ENCODE data around the gene TANGO6.
"Not testable (repeated sequence)": the region's sequence is repeated elsewhere in the genome, so short reads cannot be mapped to it uniquely, and the experiment has no call there.

The TANGO6 gene

DNA sequence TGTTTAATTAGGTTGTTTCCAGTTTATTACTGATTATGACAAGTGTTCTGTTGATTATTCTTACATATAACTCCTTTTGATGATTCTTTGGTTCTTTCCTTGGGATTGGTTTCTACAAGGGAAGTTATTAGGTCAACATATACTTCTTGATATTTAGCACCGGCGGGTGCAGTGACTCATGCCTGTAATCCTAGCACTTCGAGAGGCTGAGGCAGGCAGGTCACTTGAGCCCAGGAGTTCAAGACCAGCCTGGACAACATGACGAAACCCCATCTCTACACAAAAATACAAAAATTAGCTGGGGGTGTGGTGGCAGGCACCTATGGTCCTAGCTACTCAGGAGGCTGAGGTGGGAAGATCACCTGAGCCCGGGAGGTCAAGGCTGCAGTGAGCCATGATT, 141.9 kb downstream of the TANGO6 start:
- DNase-seq (ENCODE audit: low spot score) (no peak), ATAC-seq (ENCODE audit: low read depth) (0 out of 3 replicates have a peak, but pooled peaks have one; percentile 19)
- Histone ChIP-seq H3K4me1 (ENCODE audit: insufficient read depth, poor library complexity, severe bottlenecking) (peaks cover 35% of the 10 kb centered on the region), H3K27ac (ENCODE audit: poor library complexity, severe bottlenecking) (peak overlapping the region; percentile 86), H3K27me3 (ENCODE audit: insufficient read depth, poor library complexity, severe bottlenecking) (no peaks in the 10 kb centered on the region), H3K9me3 (ENCODE audit: severe bottlenecking) (no peaks in the 10 kb centered on the region), H3K36me3 (ENCODE audit: low read depth) (no peaks in the 10 kb centered on the region), H3K4me3 (ENCODE audit: severe bottlenecking) (no peak overlapping the region)
- TF ChIP-seq, protein P1, sequence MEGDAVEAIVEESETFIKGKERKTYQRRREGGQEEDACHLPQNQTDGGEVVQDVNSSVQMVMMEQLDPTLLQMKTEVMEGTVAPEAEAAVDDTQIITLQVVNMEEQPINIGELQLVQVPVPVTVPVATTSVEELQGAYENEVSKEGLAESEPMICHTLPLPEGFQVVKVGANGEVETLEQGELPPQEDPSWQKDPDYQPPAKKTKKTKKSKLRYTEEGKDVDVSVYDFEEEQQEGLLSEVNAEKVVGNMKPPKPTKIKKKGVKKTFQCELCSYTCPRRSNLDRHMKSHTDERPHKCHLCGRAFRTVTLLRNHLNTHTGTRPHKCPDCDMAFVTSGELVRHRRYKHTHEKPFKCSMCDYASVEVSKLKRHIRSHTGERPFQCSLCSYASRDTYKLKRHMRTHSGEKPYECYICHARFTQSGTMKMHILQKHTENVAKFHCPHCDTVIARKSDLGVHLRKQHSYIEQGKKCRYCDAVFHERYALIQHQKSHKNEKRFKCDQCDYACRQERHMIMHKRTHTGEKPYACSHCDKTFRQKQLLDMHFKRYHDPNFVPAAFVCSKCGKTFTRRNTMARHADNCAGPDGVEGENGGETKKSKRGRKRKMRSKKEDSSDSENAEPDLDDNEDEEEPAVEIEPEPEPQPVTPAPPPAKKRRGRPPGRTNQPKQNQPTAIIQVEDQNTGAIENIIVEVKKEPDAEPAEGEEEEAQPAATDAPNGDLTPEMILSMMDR (IDR thresholded peaks at IDR 0.05; ENCODE audit: poor library complexity, severe bottlenecking) = no peak

DNA sequence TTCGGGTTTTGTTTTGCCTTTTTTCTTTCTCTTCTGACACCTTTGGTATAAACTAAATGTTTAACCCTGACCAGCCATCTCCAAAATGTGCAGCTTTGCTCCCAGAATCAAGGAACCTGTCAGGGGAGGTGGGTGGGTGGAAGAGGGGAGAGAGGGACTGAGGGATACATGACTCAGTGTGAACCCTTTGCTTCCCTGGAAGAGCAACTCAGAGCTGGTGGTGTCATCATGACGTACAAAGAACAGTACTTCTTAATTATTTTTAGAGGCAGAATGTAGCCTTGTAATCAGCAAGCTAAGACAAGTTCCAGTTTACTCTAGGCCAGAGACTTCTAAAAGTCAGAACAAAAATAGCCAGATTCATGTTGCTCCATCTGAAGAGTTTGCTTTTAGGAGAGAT, 142.5 kb downstream of the TANGO6 start:
- Histone ChIP-seq H3K27me3 (ENCODE audit: insufficient read depth, poor library complexity, severe bottlenecking) (no peaks in the 10 kb centered on the region), H3K36me3 (ENCODE audit: low read depth) (no peaks in the 10 kb centered on the region), H3K4me3 (ENCODE audit: severe bottlenecking) (no peak overlapping the region), H3K27ac (ENCODE audit: poor library complexity, severe bottlenecking) (peak overlapping the region; percentile 86), H3K9me3 (ENCODE audit: severe bottlenecking) (no peaks in the 10 kb centered on the region), H3K4me1 (ENCODE audit: insufficient read depth, poor library complexity, severe bottlenecking) (peaks cover 37% of the 10 kb centered on the region)
- DNase-seq (ENCODE audit: low spot score) = peak; percentile 69
- TF ChIP-seq, protein P1 (IDR thresholded peaks at IDR 0.05; ENCODE audit: poor library complexity, severe bottlenecking) = no peak
- ATAC-seq (ENCODE audit: low read depth) = peak; percentile 96

DNA sequence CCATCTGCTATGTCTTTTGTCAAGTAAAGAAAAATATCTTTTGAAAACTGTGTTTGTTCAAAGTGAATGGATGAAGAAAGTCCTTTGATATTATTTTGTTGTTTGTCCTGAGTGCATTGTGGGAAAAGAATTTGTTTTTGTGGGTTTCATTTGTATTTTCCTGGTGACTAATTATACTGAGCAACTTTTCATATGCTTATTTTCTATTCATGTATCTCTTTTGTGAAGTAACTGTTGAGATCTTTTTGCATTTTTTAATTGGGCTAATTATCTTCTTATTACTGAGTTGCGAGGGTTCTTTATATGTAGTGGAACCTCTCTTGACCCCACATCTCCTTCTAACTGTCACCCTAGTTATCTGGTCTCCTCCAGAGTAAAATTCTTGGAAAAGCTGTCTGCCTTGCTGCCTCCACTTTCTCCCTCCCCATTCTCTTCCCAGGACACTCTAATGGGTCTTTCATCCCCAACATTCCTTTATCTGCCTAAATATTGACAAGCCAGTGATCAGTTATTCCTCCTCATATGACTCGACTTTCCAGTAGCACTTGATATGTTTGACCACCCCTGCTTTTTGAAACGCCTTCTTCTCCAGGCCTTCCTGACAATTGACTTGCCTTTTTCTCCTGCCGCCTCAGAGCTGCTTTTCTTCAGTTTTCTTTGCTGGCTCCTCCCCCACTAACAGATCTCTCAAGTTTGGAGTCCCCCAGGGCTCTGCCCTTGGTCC, 144.6 kb downstream of the TANGO6 start:
- H3K36me3 ChIP-seq (ENCODE audit: low read depth) = no peaks in the 10 kb centered on the region
- H3K9me3 ChIP-seq (ENCODE audit: severe bottlenecking) = no peaks in the 10 kb centered on the region
- DNase-seq (ENCODE audit: low spot score) (no peak), ATAC-seq (ENCODE audit: low read depth) (no peak)
- H3K27me3 ChIP-seq (ENCODE audit: insufficient read depth, poor library complexity, severe bottlenecking) = no peaks in the 10 kb centered on the region
- H3K27ac ChIP-seq (ENCODE audit: poor library complexity, severe bottlenecking) = peak overlapping the region; percentile 86
- H3K4me3 ChIP-seq (ENCODE audit: severe bottlenecking) = no peak overlapping the region
- H3K4me1 ChIP-seq (ENCODE audit: insufficient read depth, poor library complexity, severe bottlenecking) = peaks cover 57% of the 10 kb centered on the region
- TF ChIP-seq, protein P1 (IDR thresholded peaks at IDR 0.05; ENCODE audit: poor library complexity, severe bottlenecking) = no peak

GRCh38 chr16:68990172-68990845, 147.0 kb downstream of the TANGO6 start:
- H3K4me3 ChIP-seq (ENCODE audit: severe bottlenecking); ATAC-seq (ENCODE audit: low read depth); H3K9me3 ChIP-seq (ENCODE audit: severe bottlenecking); DNase-seq (ENCODE audit: low spot score); H3K27me3 ChIP-seq (ENCODE audit: insufficient read depth, poor library complexity, severe bottlenecking); H3K36me3 ChIP-seq (ENCODE audit: low read depth): not testable (repeated sequence)
- peaks cover 73% of the 10 kb centered on the region for H3K4me1 ChIP-seq (ENCODE audit: insufficient read depth, poor library complexity, severe bottlenecking)
- H3K27ac ChIP-seq (ENCODE audit: poor library complexity, severe bottlenecking) = peak overlapping the region; percentile 98
- TF ChIP-seq, protein P1 (IDR thresholded peaks at IDR 0.05; ENCODE audit: poor library complexity, severe bottlenecking) = peak; percentile 11
